Measurements from ENCODE around the gene ARSJ. TPM values are rescaled to one million over a fixed set of nuclear protein-coding genes. Genes with fewer than 3 reads are reported as not detected.
"Not testable (repeated sequence)": the region's sequence is repeated elsewhere in the genome, so short reads cannot be mapped to it uniquely, and the experiment has no call there.

ARSJ gene
- total RNA-seq, 1 donor = 24.6 TPM

GRCh38 chr4:113941836-113942235 is 37.6 kb downstream of the ARSJ start:
- Histone ChIP-seq H3K27me3 (ENCODE audit: insufficient read depth, low read length) (no peaks in the 10 kb centered on the region), H3K36me3 (ENCODE audit: insufficient read depth, low read length) (no peaks in the 10 kb centered on the region), H3K4me1 (ENCODE audit: insufficient read depth, low read length) (peaks cover 35% of the 10 kb centered on the region), H3K4me3 (ENCODE audit: insufficient read depth, low read length) (no peak overlapping the region), H3K9me3 (ENCODE audit: low read depth, low read length) (no peaks in the 10 kb centered on the region), H3K4me2 (ENCODE audit: insufficient read depth, low read length) (no peak overlapping the region), H3K27ac (ENCODE audit: low read depth, low read length) (no peak overlapping the region), H3K79me2 (ENCODE audit: insufficient read depth, low read length) (peaks cover 71% of the 10 kb centered on the region), H4K20me1 (ENCODE audit: insufficient read depth, low read length) (no peaks in the 10 kb centered on the region), H2AFZ (ENCODE audit: low read length) (no peak overlapping the region)
- DNase-seq (ENCODE audit: insufficient read length, low spot score, missing footprints) = no peak
- TF ChIP-seq, protein P1, sequence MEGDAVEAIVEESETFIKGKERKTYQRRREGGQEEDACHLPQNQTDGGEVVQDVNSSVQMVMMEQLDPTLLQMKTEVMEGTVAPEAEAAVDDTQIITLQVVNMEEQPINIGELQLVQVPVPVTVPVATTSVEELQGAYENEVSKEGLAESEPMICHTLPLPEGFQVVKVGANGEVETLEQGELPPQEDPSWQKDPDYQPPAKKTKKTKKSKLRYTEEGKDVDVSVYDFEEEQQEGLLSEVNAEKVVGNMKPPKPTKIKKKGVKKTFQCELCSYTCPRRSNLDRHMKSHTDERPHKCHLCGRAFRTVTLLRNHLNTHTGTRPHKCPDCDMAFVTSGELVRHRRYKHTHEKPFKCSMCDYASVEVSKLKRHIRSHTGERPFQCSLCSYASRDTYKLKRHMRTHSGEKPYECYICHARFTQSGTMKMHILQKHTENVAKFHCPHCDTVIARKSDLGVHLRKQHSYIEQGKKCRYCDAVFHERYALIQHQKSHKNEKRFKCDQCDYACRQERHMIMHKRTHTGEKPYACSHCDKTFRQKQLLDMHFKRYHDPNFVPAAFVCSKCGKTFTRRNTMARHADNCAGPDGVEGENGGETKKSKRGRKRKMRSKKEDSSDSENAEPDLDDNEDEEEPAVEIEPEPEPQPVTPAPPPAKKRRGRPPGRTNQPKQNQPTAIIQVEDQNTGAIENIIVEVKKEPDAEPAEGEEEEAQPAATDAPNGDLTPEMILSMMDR (IDR thresholded peaks at IDR 0.05; ENCODE audit: extremely low read depth, low read depth, low read length) = no peak

DNA sequence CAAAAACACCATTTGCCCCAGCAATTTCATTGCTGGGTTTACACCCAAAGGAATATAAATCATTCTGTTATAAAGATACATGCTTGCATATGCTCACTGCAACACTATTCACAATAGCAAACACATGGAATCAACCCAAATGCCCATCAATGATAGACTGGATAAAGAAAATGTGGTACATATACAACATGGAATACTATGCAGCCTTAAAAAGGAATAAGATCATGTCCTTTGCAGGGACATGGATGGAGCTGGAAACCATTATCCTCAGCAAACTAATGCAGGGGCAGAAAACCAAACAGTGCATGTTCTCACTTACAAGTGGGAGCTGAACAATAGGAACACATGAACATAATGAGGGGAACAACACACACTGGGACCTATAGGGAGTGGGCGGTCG is 39.3 kb downstream of the ARSJ start:
- H3K27me3 ChIP-seq (ENCODE audit: insufficient read depth, low read length); H2AFZ ChIP-seq (ENCODE audit: low read length); H3K27ac ChIP-seq (ENCODE audit: low read depth, low read length); DNase-seq (ENCODE audit: insufficient read length, low spot score, missing footprints); H3K4me3 ChIP-seq (ENCODE audit: insufficient read depth, low read length); H3K36me3 ChIP-seq (ENCODE audit: insufficient read depth, low read length); H3K4me2 ChIP-seq (ENCODE audit: insufficient read depth, low read length); H4K20me1 ChIP-seq (ENCODE audit: insufficient read depth, low read length); H3K9me3 ChIP-seq (ENCODE audit: low read depth, low read length): not testable (repeated sequence)
- Histone ChIP-seq H3K79me2 (ENCODE audit: insufficient read depth, low read length) (peaks cover 83% of the 10 kb centered on the region), H3K4me1 (ENCODE audit: insufficient read depth, low read length) (peaks cover 18% of the 10 kb centered on the region)

GRCh38 chr4:113935190-113935589 is 44.3 kb downstream of the ARSJ start:
- Histone ChIP-seq H2AFZ (ENCODE audit: low read length) (no peak overlapping the region), H3K27ac (ENCODE audit: low read depth, low read length) (no peak overlapping the region), H3K36me3 (ENCODE audit: insufficient read depth, low read length) (no peaks in the 10 kb centered on the region), H3K27me3 (ENCODE audit: insufficient read depth, low read length) (no peaks in the 10 kb centered on the region), H3K4me2 (ENCODE audit: insufficient read depth, low read length) (no peak overlapping the region), H3K4me3 (ENCODE audit: insufficient read depth, low read length) (no peak overlapping the region), H3K9me3 (ENCODE audit: low read depth, low read length) (no peaks in the 10 kb centered on the region), H3K79me2 (ENCODE audit: insufficient read depth, low read length) (peaks cover 81% of the 10 kb centered on the region), H4K20me1 (ENCODE audit: insufficient read depth, low read length) (peaks cover 4% of the 10 kb centered on the region), H3K4me1 (ENCODE audit: insufficient read depth, low read length) (no peaks in the 10 kb centered on the region)
- TF ChIP-seq, protein P1 (IDR thresholded peaks at IDR 0.05; ENCODE audit: extremely low read depth, low read depth, low read length) = no peak
- DNase-seq (ENCODE audit: insufficient read length, low spot score, missing footprints) = no peak

GRCh38 chr4:113924706-113925105 is 54.7 kb downstream of the ARSJ start:
- DNase-seq (ENCODE audit: insufficient read length, low spot score, missing footprints); H3K36me3 ChIP-seq (ENCODE audit: insufficient read depth, low read length); H3K9me3 ChIP-seq (ENCODE audit: low read depth, low read length); H4K20me1 ChIP-seq (ENCODE audit: insufficient read depth, low read length); H3K27ac ChIP-seq (ENCODE audit: low read depth, low read length); H3K4me2 ChIP-seq (ENCODE audit: insufficient read depth, low read length); H3K4me3 ChIP-seq (ENCODE audit: insufficient read depth, low read length); H2AFZ ChIP-seq (ENCODE audit: low read length); H3K27me3 ChIP-seq (ENCODE audit: insufficient read depth, low read length): not testable (repeated sequence)
- peaks cover 83% of the 10 kb centered on the region for H3K79me2 ChIP-seq (ENCODE audit: insufficient read depth, low read length)
- peaks cover 18% of the 10 kb centered on the region for H3K4me1 ChIP-seq (ENCODE audit: insufficient read depth, low read length)

- Histone ChIP-seq H3K4me1 (ENCODE audit: insufficient read depth, low read length) (peaks cover 25% of the 10 kb centered on the region), H2AFZ (ENCODE audit: low read length) (no peak overlapping the region), H3K9me3 (ENCODE audit: low read depth, low read length) (no peaks in the 10 kb centered on the region), H3K4me2 (ENCODE audit: insufficient read depth, low read length) (peak overlapping the region; percentile 9), H4K20me1 (ENCODE audit: insufficient read depth, low read length) (no peaks in the 10 kb centered on the region), H3K27ac (ENCODE audit: low read depth, low read length) (peak overlapping the region; percentile 32), H3K36me3 (ENCODE audit: insufficient read depth, low read length) (peaks cover 5% of the 10 kb centered on the region), H3K27me3 (ENCODE audit: insufficient read depth, low read length) (no peaks in the 10 kb centered on the region), H3K4me3 (ENCODE audit: insufficient read depth, low read length) (no peak overlapping the region), H3K79me2 (ENCODE audit: insufficient read depth, low read length) (peaks cover 75% of the 10 kb centered on the region)
- DNase-seq (ENCODE audit: insufficient read length, low spot score, missing footprints) = no peak
- TF ChIP-seq, protein P1 (IDR thresholded peaks at IDR 0.05; ENCODE audit: extremely low read depth, low read depth, low read length) = no peak
These were observed 58.2 kb downstream of the ARSJ start for GRCh38 chr4:113921089-113921794.

All from osteoblast (primary cell).